GM21526 (cell line): ENCODE data around the gene FRMD5.

Source experiments
- ATAC-seq: cut with Tn5 transposase; IDR thresholded peaks from one replicate; pipeline ENCODE4 v1.9.1; 2021; ENCODE audit warnings: moderate library complexity; ENCODE audit not compliant: unreplicated experiment, low FRiP score

The FRMD5 gene

DNA sequence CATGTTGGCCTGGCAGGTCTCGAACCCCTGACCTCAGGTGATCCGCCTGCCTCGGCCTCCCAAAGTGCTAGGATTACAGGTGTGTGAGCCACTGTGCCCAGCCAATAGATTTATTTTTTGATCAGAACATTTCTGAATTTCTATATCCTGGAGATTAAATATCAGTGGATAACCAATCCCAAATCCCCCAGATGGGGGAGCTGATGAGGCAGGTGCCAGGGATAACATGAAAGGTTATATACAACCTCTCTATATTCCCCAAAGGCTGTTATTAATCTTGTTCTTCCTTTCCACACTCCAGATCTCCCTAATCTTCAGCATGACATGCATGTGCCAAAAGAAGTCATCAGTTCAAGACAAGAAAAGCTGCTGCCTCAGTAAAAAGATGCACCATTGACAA is 256.0 kb downstream of the FRMD5 start:
- ATAC-seq: no peak

- ATAC-seq: no peak
These were observed 260.6 kb downstream of the FRMD5 start for GRCh38 chr15:43934480-43934879.

DNA sequence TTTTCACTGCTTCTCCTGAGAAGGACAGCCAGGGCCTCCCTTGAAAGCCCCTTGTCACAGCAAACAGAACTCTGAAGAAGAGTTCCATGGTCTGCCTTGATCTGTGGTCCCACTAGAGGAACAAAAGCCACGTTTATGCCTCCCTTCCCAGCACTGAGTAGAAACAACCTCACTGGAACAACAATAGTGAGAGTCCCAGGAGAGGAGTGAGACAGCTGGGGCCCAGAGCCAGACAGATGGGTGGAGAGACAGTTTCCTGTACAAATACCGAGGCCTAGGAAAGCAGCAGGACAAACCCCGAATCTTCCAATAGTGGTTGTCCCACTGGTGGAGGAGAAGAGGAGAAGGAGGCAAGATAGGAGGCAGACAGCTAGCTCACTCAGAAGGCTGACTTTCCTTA is 262.2 kb downstream of the FRMD5 start:
- no peak for ATAC-seq

- ATAC-seq: no peak
These were observed 263.2 kb downstream of the FRMD5 start for GRCh38 chr15:43931790-43932435.

- no peak for ATAC-seq
These were observed 264.0 kb downstream of the FRMD5 start for GRCh38 chr15:43931119-43931518.

DNA sequence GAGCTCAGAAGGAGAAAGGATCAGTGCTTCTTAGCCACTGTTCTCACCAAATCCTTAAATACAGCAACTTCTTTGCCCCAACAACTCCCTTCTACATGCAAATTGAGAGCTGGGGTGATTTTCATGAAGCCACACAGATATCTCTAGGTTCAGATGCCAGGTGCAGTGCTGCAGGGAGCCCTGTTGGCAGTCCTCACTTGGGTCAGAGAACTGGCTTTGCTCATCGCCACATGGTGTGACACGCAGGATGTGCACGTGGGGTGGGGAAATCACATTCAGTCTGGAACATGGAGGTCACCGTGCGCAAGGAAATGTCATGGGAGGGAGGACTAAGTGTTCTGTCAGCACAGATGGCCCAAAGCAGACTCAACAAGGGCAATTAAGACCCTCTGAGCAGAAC is 264.5 kb downstream of the FRMD5 start:
- no peak for ATAC-seq

- no peak for ATAC-seq
These were observed 265.0 kb downstream of the FRMD5 start for GRCh38 chr15:43930079-43930478.

DNA sequence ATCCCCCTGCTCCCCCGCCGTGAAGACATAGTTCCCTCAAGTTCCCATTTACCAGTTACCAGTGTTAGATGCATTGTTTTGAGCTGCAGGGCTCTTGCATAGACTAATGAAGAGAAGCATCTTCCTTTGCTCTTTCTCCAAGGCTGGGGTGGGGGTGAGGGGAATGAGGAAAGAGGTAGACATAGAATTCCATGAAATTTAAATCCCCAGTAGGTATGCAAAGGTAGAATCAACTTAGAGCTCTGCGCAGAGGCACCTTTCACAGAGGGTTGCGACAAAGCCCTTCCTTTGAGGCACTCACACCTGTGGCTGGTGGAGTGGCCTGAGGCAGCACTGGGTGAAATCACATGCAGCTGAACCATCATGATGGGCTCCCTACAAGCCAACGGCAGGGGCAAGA is 266.9 kb downstream of the FRMD5 start:
- ATAC-seq: no peak

DNA sequence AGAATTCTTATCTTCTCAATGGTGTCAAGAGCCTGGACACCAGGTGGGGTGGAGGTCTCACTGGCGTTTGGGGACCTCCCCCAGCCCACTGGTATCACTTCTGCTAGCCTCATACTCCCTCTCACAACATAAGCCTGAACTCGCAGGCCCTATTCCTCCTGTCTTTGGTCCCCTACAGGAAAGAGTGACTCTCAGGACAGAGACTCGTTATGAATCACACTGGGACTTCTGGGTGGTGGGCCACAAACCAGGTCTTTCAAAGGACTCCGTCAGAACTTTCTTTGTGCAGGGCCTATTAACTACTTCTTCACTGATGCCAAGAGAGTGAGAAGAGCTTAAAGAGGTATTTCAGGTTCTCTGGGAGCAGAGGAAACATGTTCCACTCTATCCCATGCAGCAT is 267.9 kb downstream of the FRMD5 start:
- ATAC-seq: no peak

GRCh38 chr15:43923553-43923952 is 271.5 kb downstream of the FRMD5 start:
- ATAC-seq: no peak

- no peak for ATAC-seq
These were observed 273.1 kb downstream of the FRMD5 start for GRCh38 chr15:43922021-43922420.

- no peak for ATAC-seq
These were observed 274.3 kb downstream of the FRMD5 start for GRCh38 chr15:43920815-43921214.

DNA sequence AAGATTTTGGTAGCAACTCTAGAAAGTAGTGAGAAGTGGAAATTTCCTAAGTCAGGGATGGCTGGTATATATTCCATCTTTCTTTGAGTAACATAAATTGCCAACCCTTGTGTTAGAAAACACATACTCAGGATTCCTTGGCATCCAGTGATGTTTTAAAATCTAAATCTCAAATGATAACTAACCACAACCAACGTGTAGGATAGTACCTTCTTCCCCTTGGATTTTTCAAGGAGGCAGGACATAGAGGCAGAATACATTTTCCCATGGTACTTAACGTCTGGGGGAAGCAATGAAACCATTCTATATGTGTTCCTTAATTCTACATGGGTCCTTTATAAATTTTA is 274.8 kb downstream of the FRMD5 start:
- no peak for ATAC-seq

DNA sequence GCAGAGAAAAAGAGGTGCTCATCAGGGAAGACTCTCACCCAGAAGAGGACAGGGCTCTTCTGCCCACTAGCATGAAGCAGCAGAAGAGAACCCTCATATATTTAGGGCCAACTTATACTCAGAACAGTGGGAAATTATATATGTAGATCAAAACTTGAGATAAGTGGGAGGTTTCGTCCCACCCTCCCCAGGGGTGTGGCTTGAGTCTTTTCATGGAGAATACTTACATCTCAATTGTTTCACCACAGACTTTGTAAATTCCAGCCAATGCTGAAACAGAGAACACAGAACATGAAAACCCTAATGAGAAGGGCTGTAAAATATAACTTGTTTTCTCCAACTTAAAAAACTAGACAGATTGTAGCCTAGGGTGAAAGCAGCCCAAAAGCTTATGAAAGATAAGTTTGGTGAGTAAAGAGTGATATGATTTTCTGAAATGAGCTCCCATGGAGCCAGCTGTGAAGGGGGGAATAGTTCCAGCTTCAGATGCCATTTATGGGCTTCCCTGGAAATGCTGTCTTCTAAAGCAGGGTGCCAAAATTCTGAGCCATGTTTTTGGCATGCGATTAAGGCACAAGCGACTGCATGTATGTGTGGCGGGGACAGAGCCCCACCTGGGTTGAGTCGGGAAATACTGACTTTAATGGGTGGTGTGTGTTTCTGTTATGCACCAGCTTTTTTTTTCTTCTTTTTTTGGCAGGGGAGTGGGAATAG is 275.4 kb downstream of the FRMD5 start:
- ATAC-seq: no peak

- ATAC-seq: no peak
These were observed 276.4 kb downstream of the FRMD5 start for GRCh38 chr15:43918717-43919116.

GRCh38 chr15:43916326-43916660 is 278.8 kb downstream of the FRMD5 start:
- ATAC-seq: no peak

- no peak for ATAC-seq
These were observed 279.3 kb downstream of the FRMD5 start for GRCh38 chr15:43915631-43916325.

DNA sequence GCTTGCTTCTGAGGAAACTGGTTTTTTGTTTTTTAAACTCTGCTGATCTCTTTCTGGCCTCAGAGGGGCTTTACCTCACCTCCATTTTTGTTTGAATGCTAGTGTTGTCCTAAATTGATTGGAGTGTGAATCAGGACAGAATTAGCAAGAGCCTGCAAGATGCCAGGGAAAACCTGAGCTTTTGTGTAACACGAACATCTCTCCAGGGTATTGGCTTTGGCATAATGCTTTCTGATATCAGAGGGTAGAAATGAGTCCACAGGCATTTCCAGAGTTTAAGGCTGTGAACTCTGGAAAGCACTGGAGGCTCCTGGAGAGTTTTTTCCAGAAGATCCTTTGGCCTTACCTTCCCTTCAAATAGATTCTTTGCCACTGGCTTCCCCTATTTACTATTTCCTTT is 281.1 kb downstream of the FRMD5 start:
- no peak for ATAC-seq

DNA sequence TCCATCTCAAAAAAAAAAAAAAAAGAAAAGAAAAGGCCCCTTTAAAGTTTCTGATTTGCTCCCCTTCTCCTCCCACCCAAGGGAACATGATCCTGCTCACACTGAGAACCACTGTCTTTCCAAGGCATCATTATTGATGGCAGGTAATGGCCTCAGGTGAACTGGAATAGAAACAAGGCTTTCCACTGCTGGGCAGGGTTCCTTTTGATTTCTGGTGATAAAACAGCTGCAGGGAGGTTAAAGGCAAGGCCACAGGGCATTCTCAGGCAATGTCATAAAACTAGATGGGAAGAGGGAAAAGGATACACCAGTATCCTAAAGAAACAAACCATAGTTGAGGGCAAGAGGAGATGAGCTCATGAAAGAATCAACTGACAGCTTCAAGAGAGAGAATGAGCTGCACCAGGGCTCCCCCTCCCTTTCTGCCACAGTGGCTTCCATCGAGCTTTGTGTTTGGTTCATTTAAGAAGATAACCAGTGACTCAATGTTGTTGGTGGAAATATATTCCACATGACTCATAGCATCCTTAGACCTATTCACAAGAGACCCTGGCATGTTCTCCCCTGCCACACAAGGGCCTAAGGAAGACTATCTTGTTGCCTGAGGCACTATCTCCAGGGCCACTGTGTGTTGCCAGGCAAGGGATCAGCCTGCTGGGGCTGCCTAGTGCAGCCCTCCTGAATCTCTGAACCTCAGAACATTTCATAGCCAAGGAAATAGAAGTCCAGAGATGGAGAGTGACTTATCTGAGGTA is 281.9 kb downstream of the FRMD5 start:
- ATAC-seq: no peak

- no peak for ATAC-seq
These were observed 282.9 kb downstream of the FRMD5 start for GRCh38 chr15:43912208-43912607.

- ATAC-seq: no peak
These were observed 283.8 kb downstream of the FRMD5 start for GRCh38 chr15:43911235-43911781.
